ENCODE measurements around the gene FOXK1. TPM values are rescaled to one million over a fixed set of nuclear protein-coding genes. Genes with fewer than 3 reads are reported as not detected.

Gene FOXK1
- total and polyA plus RNA-seq, 2 of the 13 experiments (the other 11 are each of a cell fraction or from before 2014, with no cell fraction given): 4.6 to 8.8 TPM

- no peak for TF ChIP-seq BCLAF1 (IDR thresholded peaks at IDR 0.05)
- 0 out of 2 replicates have a peak, but pooled peaks have one; percentile 6 for TF ChIP-seq FOSL2 (CRISPR knock-in tag; IDR thresholded peaks at IDR 0.05)
- peak; percentile 82 for TF ChIP-seq ZNF687 (CRISPR knock-in tag; IDR thresholded peaks at IDR 0.05)
- TF ChIP-seq SOX13 (IDR thresholded peaks at IDR 0.05): peak; percentile 68; the same call in 1 of the 2 replicates
- TF ChIP-seq SOX13 (CRISPR knock-in tag; conservative IDR thresholded peaks at IDR 0.05 in 1 of 2, IDR thresholded peaks at IDR 0.05 in 1 of 2): peak in 1 of 2 experiments; percentile 82; a peak in 2 of 4 replicates
- no peak for TF ChIP-seq PBX3 (CRISPR knock-in tag; IDR thresholded peaks at IDR 0.05; ENCODE audit: borderline replicate concordance)
- no peak for TF ChIP-seq SCMH1 (CRISPR knock-in tag; IDR thresholded peaks at IDR 0.05; ENCODE audit: borderline replicate concordance)
- no peak for TF ChIP-seq NCOA1 (CRISPR knock-in tag; IDR thresholded peaks at IDR 0.05)
- TF ChIP-seq KDM5B (CRISPR knock-in tag; IDR thresholded peaks at IDR 0.05; ENCODE audit: borderline replicate concordance): no peak
- no peak for TF ChIP-seq ZNF484 (CRISPR knock-in tag; IDR thresholded peaks at IDR 0.05; ENCODE audit: borderline replicate concordance, low read depth)
- TF ChIP-seq EHMT2 (IDR thresholded peaks at IDR 0.05; ENCODE audit: borderline replicate concordance, low read depth, low read length): no peak
- TF ChIP-seq ZIK1 (CRISPR knock-in tag; IDR thresholded peaks at IDR 0.05; ENCODE audit: borderline replicate concordance, low read depth): no peak
- no peak for TF ChIP-seq PAF1 (CRISPR knock-in tag; IDR thresholded peaks at IDR 0.05)
- no peak; the same call in 1 of the 2 replicates for TF ChIP-seq PATZ1 (CRISPR knock-in tag; IDR thresholded peaks at IDR 0.05)
- no peak; the same call in 1 of the 2 replicates for TF ChIP-seq ELF1 (CRISPR knock-in tag; IDR thresholded peaks at IDR 0.05)
- no peak for TF ChIP-seq ZNF446 (CRISPR knock-in tag; IDR thresholded peaks at IDR 0.05)
- TF ChIP-seq U2AF2 (IDR thresholded peaks at IDR 0.05; ENCODE audit: low read depth, low read length): no peak
- peak; percentile 74 for TF ChIP-seq SAP130 (CRISPR knock-in tag; IDR thresholded peaks at IDR 0.05; ENCODE audit: low read depth)
- TF ChIP-seq MEF2D (CRISPR knock-in tag; IDR thresholded peaks at IDR 0.05): no peak
Measured at GRCh38 chr7:4744391-4745264, 62.5 kb downstream of the FOXK1 start (continued).

Data from HepG2 (cell line).